Measurements from ENCODE around the gene INO80C.

- TF ChIP-seq CTCF (IDR thresholded peaks at IDR 0.05) (no peak), POLR2A (IDR thresholded peaks at IDR 0.05) (no peak)
Measured at GRCh38 chr18:35432565-35433001, 65.2 kb downstream of the INO80C start.

Data from esophagus squamous epithelium (tissue), 4 donors.